ENCODE measurements around the gene FAM3A.

DNA sequence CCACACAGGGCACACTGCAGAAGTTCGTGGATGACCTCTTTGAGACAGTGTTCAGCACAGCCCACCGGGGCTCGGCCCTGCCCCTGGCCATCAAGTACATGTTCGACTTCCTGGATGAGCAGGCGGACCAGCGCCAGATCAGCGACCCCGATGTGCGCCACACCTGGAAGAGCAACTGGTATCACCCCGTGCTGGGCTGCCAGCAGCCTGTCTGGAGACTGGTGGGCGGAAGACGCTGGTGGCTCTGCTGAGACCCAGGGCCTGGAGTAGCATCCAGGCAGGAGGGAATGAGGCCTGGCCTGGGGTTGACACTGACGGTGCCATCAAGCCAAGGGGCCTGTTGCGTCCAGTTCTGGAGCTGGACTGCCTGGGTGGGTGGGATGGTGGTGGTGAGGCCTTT lies 45.6 kb downstream of the FAM3A start:
- TF ChIP-seq, protein P1, sequence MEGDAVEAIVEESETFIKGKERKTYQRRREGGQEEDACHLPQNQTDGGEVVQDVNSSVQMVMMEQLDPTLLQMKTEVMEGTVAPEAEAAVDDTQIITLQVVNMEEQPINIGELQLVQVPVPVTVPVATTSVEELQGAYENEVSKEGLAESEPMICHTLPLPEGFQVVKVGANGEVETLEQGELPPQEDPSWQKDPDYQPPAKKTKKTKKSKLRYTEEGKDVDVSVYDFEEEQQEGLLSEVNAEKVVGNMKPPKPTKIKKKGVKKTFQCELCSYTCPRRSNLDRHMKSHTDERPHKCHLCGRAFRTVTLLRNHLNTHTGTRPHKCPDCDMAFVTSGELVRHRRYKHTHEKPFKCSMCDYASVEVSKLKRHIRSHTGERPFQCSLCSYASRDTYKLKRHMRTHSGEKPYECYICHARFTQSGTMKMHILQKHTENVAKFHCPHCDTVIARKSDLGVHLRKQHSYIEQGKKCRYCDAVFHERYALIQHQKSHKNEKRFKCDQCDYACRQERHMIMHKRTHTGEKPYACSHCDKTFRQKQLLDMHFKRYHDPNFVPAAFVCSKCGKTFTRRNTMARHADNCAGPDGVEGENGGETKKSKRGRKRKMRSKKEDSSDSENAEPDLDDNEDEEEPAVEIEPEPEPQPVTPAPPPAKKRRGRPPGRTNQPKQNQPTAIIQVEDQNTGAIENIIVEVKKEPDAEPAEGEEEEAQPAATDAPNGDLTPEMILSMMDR (conservative IDR thresholded peaks at IDR 0.05; ENCODE audit: low read depth, low read length): no peak
- TF ChIP-seq POLR2A (IDR thresholded peaks at IDR 0.05; ENCODE audit: low read depth, low read length): no peak
- TF ChIP-seq RAD21 (IDR thresholded peaks at IDR 0.05; ENCODE audit: low read length): no peak
- no peak for TF ChIP-seq MAFK (IDR thresholded peaks at IDR 0.05; ENCODE audit: low read depth, low read length)
- no peak for TF ChIP-seq RFX5 (IDR thresholded peaks at IDR 0.05; ENCODE audit: low read depth, low read length)
- no peak for TF ChIP-seq FOS (IDR thresholded peaks at IDR 0.05; ENCODE audit: low read depth, low read length)
- no peak for TF ChIP-seq MXI1 (IDR thresholded peaks at IDR 0.05; ENCODE audit: borderline replicate concordance, low read depth, low read length)
- TF ChIP-seq, protein P2, sequence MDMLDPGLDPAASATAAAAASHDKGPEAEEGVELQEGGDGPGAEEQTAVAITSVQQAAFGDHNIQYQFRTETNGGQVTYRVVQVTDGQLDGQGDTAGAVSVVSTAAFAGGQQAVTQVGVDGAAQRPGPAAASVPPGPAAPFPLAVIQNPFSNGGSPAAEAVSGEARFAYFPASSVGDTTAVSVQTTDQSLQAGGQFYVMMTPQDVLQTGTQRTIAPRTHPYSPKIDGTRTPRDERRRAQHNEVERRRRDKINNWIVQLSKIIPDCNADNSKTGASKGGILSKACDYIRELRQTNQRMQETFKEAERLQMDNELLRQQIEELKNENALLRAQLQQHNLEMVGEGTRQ (IDR thresholded peaks at IDR 0.05; ENCODE audit: low read depth, low read length): no peak
- no peak for TF ChIP-seq SMC3 (IDR thresholded peaks at IDR 0.05; ENCODE audit: low read depth, low read length)
- TF ChIP-seq RCOR1 (IDR thresholded peaks at IDR 0.05; ENCODE audit: insufficient replicate concordance, low read length): no peak
